Spleen (tissue), 11 donors: ENCODE data around the gene KCNQ4. TPM values are rescaled to one million over a fixed set of nuclear protein-coding genes. Genes with fewer than 3 reads are reported as not detected.
A peak's percentile ranks its signal among the peaks of the same experiment; 100 is the strongest.

Source experiments
- DNase-seq: peaks from one replicate; pipeline ENCODE4 v3.0.0-alpha.2; 2020
- H3K27ac ChIP-seq, 8 donors: fragments of 200-600 bp; sonication (generic) in 7 of 8; 1 replicate in 4 of 8; 2 replicates in 4 of 8; pipeline versions ENCODE4 v1.5.0 to v1.8.0; 2016 to 2021; ENCODE audit warnings: inconsistent platforms in 4 of 8, mild to moderate bottlenecking in 4 of 8, moderate library complexity in 1 of 8
- H3K27me3 ChIP-seq, 7 donors: fragments of 200-600 bp; sonication (generic) in 6 of 7; replicated peaks in 1 of 7; 1 replicate in 4 of 7; 2 replicates in 3 of 7; pipeline versions ENCODE4 v1.5.0 to v1.8.0; 2016 to 2021; ENCODE audit warnings: inconsistent platforms in 3 of 7, mild to moderate bottlenecking in 1 of 7
- H3K36me3 ChIP-seq, 6 donors: fragments of 200-600 bp; sonication (generic) in 5 of 6; 1 replicate in 4 of 6; 2 replicates in 2 of 6; pipeline versions ENCODE4 v1.5.0 to v1.8.0; 2016 to 2021; ENCODE audit warnings: inconsistent platforms in 2 of 6
- H3K4me1 ChIP-seq, 6 donors: fragments of 200-600 bp; sonication (generic) in 5 of 6; 1 replicate in 3 of 6; 2 replicates in 3 of 6; pipeline versions ENCODE4 v1.5.0 to v1.8.0; 2016 to 2021; ENCODE audit warnings: inconsistent platforms in 3 of 6
- H3K4me3 ChIP-seq, 8 donors: fragments of 200-600 bp; sonication (generic) in 7 of 8; 1 replicate in 4 of 8; 2 replicates in 4 of 8; pipeline versions ENCODE4 v1.5.0 to v1.8.0; 2016 to 2021; ENCODE audit warnings: inconsistent platforms in 4 of 8, mild to moderate bottlenecking in 4 of 8, moderate library complexity in 2 of 8
- H3K9me3 ChIP-seq, 8 donors: fragments of 200-600 bp; sonication (generic) in 7 of 8; 1 replicate in 4 of 8; 2 replicates in 4 of 8; pipeline versions ENCODE4 v1.5.0 to v1.8.0; 2016 to 2021; ENCODE audit warnings: inconsistent platforms in 4 of 8
- CTCF ChIP-seq, 11 experiments: fragments of 200-600 bp in 7 of 11; fragments of 450-650 bp in 4 of 11; sonication (generic) in 4 of 11; IDR thresholded peaks in 8 of 11; conservative IDR thresholded peaks in 3 of 11; 1 replicate in 7 of 11; 2 replicates in 4 of 11; pipeline versions ENCODE4 v1.4.0 to v1.8.0; 2016 to 2021; ENCODE audit warnings: antibody characterized with exemption in 11 of 11, inconsistent platforms in 4 of 11, mild to moderate bottlenecking in 1 of 11
- POLR2A ChIP-seq, 3 donors: fragments of 450-650 bp; IDR thresholded peaks; one replicate each; pipeline ENCODE4 v1.5.1; 2017; ENCODE audit warnings: antibody characterized with exemption in 3 of 3, mild to moderate bottlenecking in 1 of 3
- POLR2AphosphoS5 ChIP-seq, 3 donors: sonication (generic); formaldehyde crosslinking; IDR thresholded peaks; one replicate each; pipeline ENCODE4 v1.5.1; 2017; ENCODE audit warnings: antibody characterized with exemption in 3 of 3
- WGBS, 5 donors: extraction: QIAGEN DNeasy Blood & Tissue Kit in 3 of 5; methylation state at CpG; one replicate each; pipeline versions ENCODE4 v1.1.5 to v1.1.7; 2013 to 2018; 5-methylcytosine and 5-hydroxymethylcytosine counted together
- intact Hi-C: fragments of 100-400 bp; cut with DNase I; formaldehyde crosslinking; loops from one replicate; pipeline ENCODE4 v1.15.0; 2023; ENCODE audit warnings: low total_unique reads
- polyA plus RNA-seq, 3 donors: library from polyadenylated mRNA; stranded (reverse); fragments of 200-250 nt; gene quantifications; one replicate each; pipeline ENCODE4 v1.2.1, GENCODE V29; 2013
- total RNA-seq, 7 donors: library from RNA; depleted of rRNA in 3 of 7; stranded (reverse); fragments of >200 nt in 3 of 7; fragmentation: NEBNext Ultra II Directional in 4 of 7; extraction: Animal tissue kit (Norgen Biotek cat#: 25700) in 4 of 7; gene quantifications; one replicate each; pipeline versions ENCODE4 v1.1.0 to v1.2.1, GENCODE V29; 2016 to 2021
- donor health status: healthy with polysubstance abuse.
- donor health status: DM: no; HTN: no; CAD: no; lungs with moderate emphysema.
- donor health status: DM: no; HTN: no; CAD: no.
- donor health status: Bipolar disorder and iron deficiency.
- donor health status: healthy.
- donor health status: DM: no; HTN: no; CAD: no.
- donor health status: DM: yes; HTN: yes; CAD: no.

KCNQ4 gene
- total and polyA plus RNA-seq, 10 donors = 0.09 to 0.54 (median 0.25) TPM

GRCh38 chr1:40802078-40802741, 18.6 kb downstream of the KCNQ4 start:
- peak overlapping the region; percentile 0 to 83 (median 78) for H3K27ac ChIP-seq
- no peaks in the 10 kb centered on the region for H3K9me3 ChIP-seq
- peak; percentile 95 for DNase-seq
- H3K36me3 ChIP-seq = no peaks in the 10 kb centered on the region
- TF ChIP-seq POLR2AphosphoS5 (IDR thresholded peaks at IDR 0.05) (peak in 2 of 3 donors; percentile 59 to 72), POLR2A (IDR thresholded peaks at IDR 0.05) (no peak)
- peaks cover 8 to 52% (median 17%) of the 10 kb centered on the region in 6 donors for H3K4me1 ChIP-seq
- intact Hi-C loops = no loop called here
- peak overlapping the region in 7 of 8 donors; percentile 22 to 62 (median 42) for H3K4me3 ChIP-seq
- H3K27me3 ChIP-seq = no peaks in the 10 kb centered on the region
- WGBS, 5 donors = 3 to 8% (median 4%) methylated on average over 23 to 56 of the region's 56 CpGs

DNA sequence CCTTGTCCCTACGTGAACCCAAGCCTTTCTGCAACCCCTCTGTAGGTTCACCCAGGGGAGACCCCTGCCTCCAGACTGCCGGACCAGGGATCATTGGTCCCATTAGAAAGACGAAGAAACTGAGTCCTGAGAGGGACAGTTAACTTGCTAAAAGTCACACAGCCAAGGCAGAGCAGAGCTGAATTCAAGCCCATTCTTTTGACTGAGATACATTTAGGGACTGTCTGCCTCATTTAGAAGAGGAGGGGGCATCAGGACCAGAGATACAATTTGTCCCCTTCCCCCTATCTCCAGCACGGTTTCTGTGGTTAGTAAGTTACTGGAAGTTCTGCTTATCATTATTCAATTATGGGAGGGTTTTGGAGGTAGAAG, 19.1 kb downstream of the KCNQ4 start:
- H3K27ac ChIP-seq = peak overlapping the region; percentile 0 to 83 (median 78)
- WGBS, 5 donors = 27 to 45% (median 33%) methylated on average over 4 of the region's 4 CpGs
- no peaks in the 10 kb centered on the region for H3K36me3 ChIP-seq
- no peak for DNase-seq
- TF ChIP-seq POLR2AphosphoS5 (IDR thresholded peaks at IDR 0.05) (no peak), CTCF (IDR thresholded peaks at IDR 0.05 in 8 of 11, conservative IDR thresholded peaks at IDR 0.05 in 3 of 11) (no peak), POLR2A (IDR thresholded peaks at IDR 0.05) (no peak)
- intact Hi-C loops = no loop called here
- H3K27me3 ChIP-seq = no peaks in the 10 kb centered on the region
- H3K9me3 ChIP-seq = no peaks in the 10 kb centered on the region
- peak overlapping the region in 7 of 8 donors; percentile 22 to 62 (median 42) for H3K4me3 ChIP-seq
- H3K4me1 ChIP-seq = peaks cover 8 to 47% (median 17%) of the 10 kb centered on the region in 6 donors

GRCh38 chr1:40803447-40803846, 19.9 kb downstream of the KCNQ4 start:
- intact Hi-C loops = no loop called here
- WGBS, 5 donors = 88 to 94% (median 91%) methylated on average over 3 of the region's 3 CpGs
- Histone ChIP-seq H3K27me3 (no peaks in the 10 kb centered on the region), H3K9me3 (no peaks in the 10 kb centered on the region), H3K4me3 (no peak overlapping the region), H3K36me3 (no peaks in the 10 kb centered on the region), H3K27ac (peak overlapping the region in 6 of 8 donors; percentile 59 to 83 (median 78)), H3K4me1 (peaks cover 8 to 44% (median 20%) of the 10 kb centered on the region in 6 donors)
- TF ChIP-seq CTCF (IDR thresholded peaks at IDR 0.05 in 8 of 11, conservative IDR thresholded peaks at IDR 0.05 in 3 of 11) (no peak), POLR2A (IDR thresholded peaks at IDR 0.05) (no peak), POLR2AphosphoS5 (IDR thresholded peaks at IDR 0.05) (no peak)
- DNase-seq = no peak

DNA sequence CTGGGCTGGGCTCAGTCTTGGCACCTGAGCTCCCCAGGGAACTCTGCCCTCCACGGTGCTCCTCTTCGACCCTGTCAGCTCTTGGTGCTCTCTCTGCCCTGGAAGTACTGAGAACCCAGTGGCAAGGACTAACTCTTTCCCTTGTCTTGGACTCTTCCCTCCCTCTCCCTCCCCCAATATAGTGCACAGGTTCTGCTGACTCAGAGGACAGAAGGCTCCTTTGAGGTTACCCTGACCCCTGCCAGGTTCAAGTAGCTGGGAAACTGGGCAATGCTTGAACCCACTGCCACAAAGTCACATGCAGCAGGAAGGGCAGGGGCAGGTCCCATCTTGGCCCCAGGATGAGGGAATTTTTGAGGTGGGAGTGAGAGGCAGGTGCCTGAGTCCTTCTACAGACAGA, 20.3 kb downstream of the KCNQ4 start:
- WGBS, 5 donors = 38 to 77% (median 55%) methylated on average over 2 of the region's 2 CpGs

More for the DNA sequence above, 20.3 kb downstream of the KCNQ4 start:
- intact Hi-C loops = no loop called here
- TF ChIP-seq POLR2A (IDR thresholded peaks at IDR 0.05) (no peak), CTCF (IDR thresholded peaks at IDR 0.05 in 8 of 11, conservative IDR thresholded peaks at IDR 0.05 in 3 of 11) (no peak), POLR2AphosphoS5 (IDR thresholded peaks at IDR 0.05) (no peak)
- peak overlapping the region in 4 of 8 donors; percentile 59 to 81 (median 78) for H3K27ac ChIP-seq
- no peak overlapping the region for H3K4me3 ChIP-seq
- no peaks in the 10 kb centered on the region for H3K9me3 ChIP-seq
- H3K27me3 ChIP-seq = no peaks in the 10 kb centered on the region
- H3K36me3 ChIP-seq = no peaks in the 10 kb centered on the region
- peaks cover 8 to 47% (median 21%) of the 10 kb centered on the region in 6 donors for H3K4me1 ChIP-seq
- no peak for DNase-seq
